CD4-positive, alpha-beta T cell treated with Interleukin-4 for 4 hours (primary cell): ENCODE results near the gene SYCP2.
A peak's percentile ranks its signal among the peaks of the same experiment; 100 is the strongest.

Experiments
- DNase-seq: peaks from one replicate; pipeline ENCODE4 v3.0.0-alpha.2; 2020

Gene SYCP2

DNA sequence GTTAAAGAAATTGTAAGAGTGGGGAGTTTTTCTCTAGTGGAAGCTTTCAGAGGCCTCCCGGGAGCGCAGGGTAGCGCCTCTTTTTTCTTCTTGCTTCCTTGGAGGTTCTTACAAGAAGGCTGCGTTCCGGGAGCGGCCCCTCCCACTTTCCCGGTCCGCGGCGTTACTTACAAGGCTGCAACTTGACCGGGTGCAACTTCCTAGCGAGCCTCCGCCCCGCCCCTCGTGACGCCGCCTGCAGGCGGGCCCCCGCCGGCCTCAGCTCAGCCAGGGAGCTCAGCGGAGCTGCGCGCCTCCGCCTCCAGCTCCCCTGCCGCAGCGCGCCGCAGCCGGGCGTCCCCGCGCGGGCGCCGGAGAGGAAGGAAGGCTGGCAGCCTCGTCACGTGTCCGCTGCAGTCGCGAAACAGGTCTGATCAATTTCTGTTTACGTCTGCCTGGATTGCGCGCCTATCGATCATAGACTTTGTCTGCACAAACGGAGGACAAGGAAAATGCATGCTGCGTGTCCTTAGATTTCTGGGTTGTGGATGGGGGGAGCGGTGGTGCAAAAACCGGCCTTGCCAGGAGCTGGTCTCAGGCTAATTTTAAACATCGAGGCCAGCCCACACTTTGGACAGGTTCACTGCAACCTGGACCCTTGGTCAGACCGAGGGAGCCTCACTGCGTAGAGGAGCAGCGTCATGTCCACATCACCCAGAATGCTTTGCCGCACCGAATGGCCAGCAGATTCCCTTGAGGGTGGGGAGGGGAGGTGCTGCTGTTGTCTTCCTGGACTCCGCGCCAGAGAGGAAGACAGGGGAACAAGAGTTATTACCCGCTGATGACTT lies 6.9 kb upstream of the SYCP2 start, which contains the start of the genes FAM217B and PPP1R3D:
FAM217B (plus strand) TSS at position 261 of the 827 bp plus-strand sequence. CDS start 3,555 bp downstream, outside the sequence.
PPP1R3D (minus strand) TSS at position 177 of the 827 bp plus-strand sequence. CDS start 374 bp downstream, outside the sequence.
- peak; percentile 86 for DNase-seq

DNA sequence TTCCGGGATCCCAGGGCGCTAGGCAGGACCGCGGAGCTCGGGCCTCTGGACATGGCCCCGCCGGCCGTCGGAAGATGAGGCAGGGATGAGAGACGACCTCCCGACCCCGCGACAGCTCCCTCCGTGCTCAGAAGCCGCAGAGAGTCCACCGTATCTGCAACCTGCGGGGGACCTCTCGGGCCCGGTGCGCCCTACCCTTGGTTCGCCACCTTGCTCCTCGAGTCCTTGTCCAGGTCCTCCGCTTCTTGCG lies 6.4 kb upstream of the SYCP2 start:
- DNase-seq, result no peak

DNA sequence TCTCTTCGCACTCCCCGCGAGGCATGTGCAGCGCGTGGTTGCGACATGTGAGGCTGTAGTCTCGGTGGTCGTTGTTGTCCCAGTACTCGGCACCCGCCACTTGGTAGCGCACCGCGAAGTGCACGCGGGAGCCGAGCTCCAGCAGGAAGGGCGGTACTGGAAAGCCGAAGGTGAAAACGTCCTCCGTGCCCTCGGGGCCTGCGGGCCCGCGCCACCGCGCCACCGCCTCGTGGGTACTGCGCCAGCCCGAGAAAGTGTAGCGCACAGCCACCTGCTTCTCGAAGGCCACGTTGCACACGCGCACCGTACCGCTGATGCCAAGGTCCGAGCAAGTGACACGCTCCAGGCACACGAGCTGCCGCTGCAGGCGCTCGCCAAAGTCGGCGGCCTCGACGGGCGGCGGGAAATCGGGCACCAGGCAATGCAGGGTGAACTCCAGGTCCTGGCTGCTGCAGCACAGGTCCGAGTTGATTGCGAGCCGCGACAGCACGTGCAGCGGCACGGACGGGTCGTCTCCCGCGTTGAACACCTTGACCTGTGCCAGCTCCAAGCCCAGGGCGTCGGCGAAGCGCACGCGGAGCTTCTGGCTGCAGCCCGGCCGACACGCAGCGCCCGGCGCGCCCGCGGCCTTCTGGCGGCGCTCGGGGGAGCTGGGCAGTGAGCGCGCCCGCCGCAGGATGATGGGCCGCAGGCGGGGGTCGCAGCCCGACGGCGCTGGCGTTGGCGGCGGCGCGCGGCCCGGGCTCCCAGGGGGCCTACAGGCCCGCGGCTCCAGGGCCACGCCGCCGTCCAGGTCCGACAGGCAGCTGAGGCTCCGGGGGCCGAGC lies 5.8 kb upstream of the SYCP2 start:
- no peak for DNase-seq

GRCh38 chr20:59938696-59939051 lies 5.2 kb upstream of the SYCP2 start:
- DNase-seq, result no peak

- no peak for DNase-seq
Observed at GRCh38 chr20:59938221-59938620, 4.8 kb upstream of the SYCP2 start.

- DNase-seq, result no peak
Observed at GRCh38 chr20:59937150-59937549, 3.7 kb upstream of the SYCP2 start.

- DNase-seq, result no peak
Observed at GRCh38 chr20:59936409-59936808, 3.0 kb upstream of the SYCP2 start.

DNA sequence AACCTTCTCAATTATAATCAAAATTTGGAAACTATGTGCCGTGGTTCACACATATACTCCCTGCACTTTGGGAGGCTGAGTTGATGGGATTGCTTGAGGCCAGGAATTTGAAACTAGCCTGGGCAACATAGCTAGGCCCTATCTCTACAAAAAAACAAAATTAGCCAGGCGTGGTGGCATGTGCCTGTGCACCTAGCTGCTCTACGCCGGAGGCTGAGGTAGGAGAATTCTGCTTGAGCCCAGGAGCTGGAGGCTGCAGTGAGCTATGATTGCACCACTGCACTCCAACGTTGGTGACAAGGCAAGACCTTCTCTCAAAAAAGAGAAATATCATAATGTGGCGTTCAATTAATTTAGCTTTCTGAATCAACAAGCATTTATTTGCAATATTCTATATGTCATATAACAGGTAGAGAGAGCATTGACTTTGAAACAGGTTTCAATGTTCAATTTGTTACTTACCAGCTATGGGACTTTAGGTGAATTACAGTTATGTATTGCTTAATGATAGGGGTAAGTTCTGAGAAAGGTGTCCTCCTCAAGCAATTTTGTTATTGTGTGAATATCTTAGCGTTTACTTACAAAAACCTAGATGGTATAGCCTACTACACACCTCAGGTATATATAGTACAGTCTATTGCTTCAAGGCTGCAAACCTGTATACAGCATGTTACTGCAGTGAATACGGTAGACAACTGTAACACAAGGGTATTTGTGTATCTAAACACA lies 2.2 kb upstream of the SYCP2 start:
- no peak for DNase-seq

- peak; percentile 56 for DNase-seq
Observed at GRCh38 chr20:59933849-59934585, 580 bp upstream of the SYCP2 start.

- DNase-seq, result no peak
Observed at GRCh38 chr20:59932616-59933295, 681 bp downstream of the SYCP2 start.

GRCh38 chr20:59931511-59932312 lies 1.7 kb downstream of the SYCP2 start:
- DNase-seq, result no peak

DNA sequence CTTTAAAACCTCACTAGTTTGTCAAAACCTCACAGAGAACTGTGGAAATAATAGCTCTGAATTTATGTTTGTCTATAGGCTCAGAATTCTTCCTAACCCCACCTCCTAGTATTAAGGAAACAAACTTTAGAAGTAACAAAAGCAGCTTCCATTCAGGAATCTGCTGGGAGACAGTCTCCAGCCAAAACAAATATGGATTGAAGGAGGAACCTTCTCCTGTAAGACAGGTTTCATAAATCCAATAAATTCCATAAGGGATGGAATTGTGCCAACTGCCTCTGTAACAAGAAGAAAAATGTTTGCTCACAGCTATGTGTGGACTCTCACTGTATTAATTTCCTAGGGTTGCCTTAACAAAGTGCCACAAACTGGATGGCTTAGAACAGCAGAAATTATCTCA lies 7.5 kb downstream of the SYCP2 start:
- DNase-seq, result no peak

DNA sequence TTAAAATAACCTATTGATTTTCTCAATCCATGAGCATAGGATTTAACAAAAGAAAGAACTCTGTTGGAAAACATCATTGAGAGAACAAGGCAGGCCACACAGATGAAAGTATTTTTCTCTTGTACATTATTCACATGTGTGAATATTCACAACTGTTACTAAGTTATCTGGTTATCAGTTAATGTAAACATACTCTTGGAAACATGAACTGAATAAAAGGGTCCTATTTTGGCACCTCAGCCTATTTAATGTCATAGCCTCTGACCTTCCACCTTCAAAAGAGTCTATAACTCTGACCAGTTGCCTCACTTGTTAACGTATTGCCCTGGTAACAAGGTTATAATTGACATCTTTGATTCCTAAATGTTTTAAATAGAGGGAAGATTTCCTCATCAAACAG lies 8.1 kb downstream of the SYCP2 start:
- DNase-seq, result no peak

DNA sequence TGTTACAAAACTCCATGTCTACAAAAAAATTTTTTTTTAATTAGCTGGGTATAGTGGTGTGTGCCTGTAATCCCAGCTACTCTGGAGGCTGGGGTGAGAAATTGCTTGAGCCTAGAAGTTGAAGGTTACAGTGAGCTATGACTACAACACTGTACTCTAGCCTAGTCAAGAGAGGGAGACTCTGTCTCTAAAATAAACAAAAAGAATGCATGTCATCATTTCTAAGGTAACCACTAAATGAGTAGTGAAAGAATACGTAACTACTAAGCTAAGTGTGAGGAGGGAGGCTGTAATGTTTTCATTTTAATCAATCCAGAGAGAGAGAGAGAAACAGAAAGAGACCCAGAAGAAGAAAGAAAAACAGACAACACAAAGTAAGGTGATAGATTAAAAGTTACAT lies 9.9 kb downstream of the SYCP2 start:
- no peak for DNase-seq

DNA sequence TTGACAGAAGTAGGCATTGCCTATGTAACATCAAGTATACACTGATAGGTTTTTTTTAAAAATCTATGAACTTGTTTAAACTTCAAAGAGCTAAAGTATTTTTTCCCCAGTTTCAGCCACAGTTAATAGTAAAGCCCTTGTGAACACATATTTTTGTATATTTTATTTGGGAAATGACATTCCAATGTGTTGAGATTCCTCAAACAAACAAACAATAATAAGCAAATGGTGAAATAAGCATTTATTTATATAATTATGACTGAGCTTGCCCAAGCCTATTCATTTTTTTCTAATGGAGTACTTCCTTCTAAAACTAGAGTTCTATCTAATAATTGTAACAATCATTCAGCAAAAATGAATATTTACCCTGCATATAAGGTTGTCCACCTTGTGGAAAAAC lies 12.5 kb downstream of the SYCP2 start:
- no peak for DNase-seq

- DNase-seq, result no peak
Observed at GRCh38 chr20:59912609-59913008, 20.8 kb downstream of the SYCP2 start.

DNA sequence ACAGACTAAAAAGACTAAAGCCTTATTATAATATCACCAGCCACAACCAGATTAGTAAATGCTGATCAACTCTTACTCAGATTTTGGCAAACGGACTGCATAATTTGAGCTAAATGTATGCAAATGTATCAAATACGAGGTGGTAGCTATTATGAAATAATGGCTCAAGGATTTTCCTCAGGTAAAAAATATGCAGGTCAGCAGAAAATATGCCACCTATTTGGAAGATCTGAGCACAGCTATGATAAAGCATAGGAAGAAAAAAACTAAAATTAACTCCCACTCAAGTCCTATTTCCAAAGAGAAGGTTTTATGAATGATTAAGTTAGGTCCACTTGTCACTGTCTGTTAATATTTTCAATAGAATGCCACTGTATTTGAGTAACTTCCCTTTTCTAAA lies 22.4 kb downstream of the SYCP2 start:
- no peak for DNase-seq

DNA sequence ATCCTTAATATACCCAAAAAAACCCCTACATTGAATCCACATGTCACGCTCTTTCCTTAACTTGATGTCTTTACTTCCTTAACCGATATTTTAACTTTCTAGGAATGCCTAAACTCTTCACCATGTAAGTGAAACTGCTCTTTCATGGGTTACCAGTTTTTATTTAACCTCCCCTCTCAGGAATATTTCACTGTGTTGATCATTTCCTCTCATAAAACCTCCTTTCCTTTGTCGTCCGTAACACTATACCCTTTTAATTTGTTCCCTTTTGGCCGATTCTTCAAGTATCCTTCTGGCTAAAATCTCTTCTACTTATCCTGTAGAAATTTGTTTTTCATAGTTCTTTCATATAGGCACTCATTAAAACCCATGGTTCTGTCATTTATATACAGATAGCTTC lies 24.6 kb downstream of the SYCP2 start:
- DNase-seq, result no peak

- DNase-seq, result no peak
Observed at GRCh38 chr20:59903621-59904020, 29.8 kb downstream of the SYCP2 start.

DNA sequence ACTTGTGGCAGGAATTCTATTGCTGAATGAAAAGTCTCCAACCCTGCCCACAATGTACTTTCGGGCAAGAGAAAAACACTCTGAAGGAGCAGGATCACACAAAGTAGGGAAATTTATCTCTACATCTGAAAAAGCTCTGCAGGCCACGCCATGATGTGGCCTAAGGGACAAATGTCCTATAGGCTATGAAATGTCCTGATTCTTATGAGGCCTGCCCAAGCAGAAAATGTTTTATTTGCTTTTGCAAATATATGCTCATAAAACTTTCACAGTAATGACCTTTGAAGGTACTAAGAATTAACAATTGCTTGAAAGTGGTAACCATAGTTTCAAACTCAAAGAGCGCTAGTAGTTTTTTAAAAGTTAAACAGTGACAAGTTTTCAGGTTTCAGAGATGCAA lies 31.0 kb downstream of the SYCP2 start:
- DNase-seq, result no peak

GRCh38 chr20:59895908-59896307 lies 37.5 kb downstream of the SYCP2 start:
- no peak for DNase-seq
